ENCODE measurements around the gene GZMA.

GRCh38 chr5:55108661-55109060, 6.2 kb downstream of the GZMA start:
- no peak for TF ChIP-seq POLR2A (IDR thresholded peaks at IDR 0.05)
- TF ChIP-seq, protein P1, sequence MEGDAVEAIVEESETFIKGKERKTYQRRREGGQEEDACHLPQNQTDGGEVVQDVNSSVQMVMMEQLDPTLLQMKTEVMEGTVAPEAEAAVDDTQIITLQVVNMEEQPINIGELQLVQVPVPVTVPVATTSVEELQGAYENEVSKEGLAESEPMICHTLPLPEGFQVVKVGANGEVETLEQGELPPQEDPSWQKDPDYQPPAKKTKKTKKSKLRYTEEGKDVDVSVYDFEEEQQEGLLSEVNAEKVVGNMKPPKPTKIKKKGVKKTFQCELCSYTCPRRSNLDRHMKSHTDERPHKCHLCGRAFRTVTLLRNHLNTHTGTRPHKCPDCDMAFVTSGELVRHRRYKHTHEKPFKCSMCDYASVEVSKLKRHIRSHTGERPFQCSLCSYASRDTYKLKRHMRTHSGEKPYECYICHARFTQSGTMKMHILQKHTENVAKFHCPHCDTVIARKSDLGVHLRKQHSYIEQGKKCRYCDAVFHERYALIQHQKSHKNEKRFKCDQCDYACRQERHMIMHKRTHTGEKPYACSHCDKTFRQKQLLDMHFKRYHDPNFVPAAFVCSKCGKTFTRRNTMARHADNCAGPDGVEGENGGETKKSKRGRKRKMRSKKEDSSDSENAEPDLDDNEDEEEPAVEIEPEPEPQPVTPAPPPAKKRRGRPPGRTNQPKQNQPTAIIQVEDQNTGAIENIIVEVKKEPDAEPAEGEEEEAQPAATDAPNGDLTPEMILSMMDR (IDR thresholded peaks at IDR 0.05): no peak
